PC-3 (cell line): ENCODE data around the gene DYNC1I1. TPM values are rescaled to one million over a fixed set of nuclear protein-coding genes. Genes with fewer than 3 reads are reported as not detected.
A peak's percentile ranks its signal among the peaks of the same experiment; 100 is the strongest.

ENCODE experiments used
- ATAC-seq: fragments of 200-7000 bp; cut with Tn5 transposase; 2 replicates; pipeline ENCODE4 v1.9.1; 2020; ENCODE audit warnings: mild to moderate bottlenecking, moderate library complexity
- BruUV-seq: library from RNA; stranded (reverse); fragments of 400-500 nt; replicated peaks from 2 replicates; lab custom pipeline; 2021; lab: Mats Ljungman, UMichigan
- CTCF ChIA-PET: fragments of 300-600 bp; sonication (Branson Sonifier 250); formaldehyde crosslinking; loops from one replicate; lab custom pipeline; 2022; ENCODE audit warnings: antibody characterized with exemption; lab: Charles Lee
- POLR2A ChIA-PET: fragments of 300-600 bp; sonication (Branson Sonifier 250); formaldehyde crosslinking; loops from one replicate; lab custom pipeline; 2022; ENCODE audit warnings: antibody characterized with exemption; ENCODE audit not compliant: unreplicated experiment; lab: Charles Lee
- DNase-seq: peaks from one replicate; pipeline ENCODE4 v3.0.0-alpha.2; 2015
- H2AFZ ChIP-seq: fragments of 300-600 bp; sonication (generic); 2 replicates; pipeline ENCODE4 v1.6.0; 2016; ENCODE audit warnings: antibody characterized with exemption, low read length
- H3F3A ChIP-seq: fragments of 300-600 bp; sonication (generic); one replicate; pipeline ENCODE4 v1.6.0; 2017; ENCODE audit warnings: antibody characterized with exemption, low read length, control low read depth, mild to moderate bottlenecking; ENCODE audit not compliant: unreplicated experiment
- H3K27ac ChIP-seq: fragments of 300-600 bp; sonication (generic); 2 replicates; pipeline ENCODE4 v1.5.1; 2016; ENCODE audit warnings: mild to moderate bottlenecking, low read length
- H3K27me3 ChIP-seq: fragments of 300-600 bp; sonication (generic); 2 replicates; pipeline ENCODE4 v1.6.1; 2016; ENCODE audit warnings: low read length, mixed read lengths
- H3K36me3 ChIP-seq: fragments of 300-600 bp; sonication (generic); 2 replicates; pipeline ENCODE4 v1.6.1; 2016; ENCODE audit warnings: low read depth, mixed run types, low read length, mixed read lengths
- H3K4me1 ChIP-seq: fragments of 300-600 bp; sonication (generic); 2 replicates; pipeline ENCODE4 v1.5.1; 2016; ENCODE audit warnings: low read length; ENCODE audit not compliant: insufficient read depth
- H3K4me2 ChIP-seq: fragments of 300-600 bp; sonication (generic); 2 replicates; pipeline ENCODE4 v1.6.0; 2016; ENCODE audit warnings: low read length
- H3K4me3 ChIP-seq: fragments of 300-600 bp; sonication (generic); 2 replicates; pipeline ENCODE4 v1.5.1; 2016; ENCODE audit warnings: mild to moderate bottlenecking, low read length, mixed read lengths
- H3K79me2 ChIP-seq: fragments of 300-600 bp; sonication (generic); 2 replicates; pipeline ENCODE4 v1.6.1; 2017; ENCODE audit warnings: low read length, mixed read lengths
- H3K9ac ChIP-seq: fragments of 300-600 bp; sonication (generic); 2 replicates; pipeline ENCODE4 v1.6.0; 2016; ENCODE audit warnings: mild to moderate bottlenecking, low read length
- H3K9me2 ChIP-seq: fragments of 300-600 bp; sonication (generic); replicated peaks from 2 replicates; pipeline ENCODE4 v1.6.1; 2016; ENCODE audit warnings: mixed run types, low read length, mixed read lengths
- H3K9me3 ChIP-seq: fragments of 300-600 bp; sonication (generic); 2 replicates; pipeline ENCODE4 v1.6.1; 2016; ENCODE audit warnings: low read length, mixed read lengths
- H4K20me1 ChIP-seq: fragments of 300-600 bp; sonication (generic); 2 replicates; pipeline ENCODE4 v1.6.1; 2016; ENCODE audit warnings: low read length, mixed read lengths
- CTCF ChIP-seq: fragments of 300-600 bp; sonication (generic); conservative IDR thresholded peaks from 2 replicates; pipeline ENCODE4 v1.5.1; 2017; ENCODE audit warnings: antibody characterized with exemption, low read depth, mild to moderate bottlenecking, low read length
- EZH2 ChIP-seq: fragments of 300-600 bp; sonication (generic); IDR thresholded peaks from one replicate; pipeline ENCODE4 v1.6.1; 2017; ENCODE audit warnings: antibody characterized with exemption, mild to moderate bottlenecking, low read length; ENCODE audit not compliant: unreplicated experiment
- EZH2phosphoT487 ChIP-seq: fragments of 300-600 bp; sonication (generic); IDR thresholded peaks from 2 replicates; pipeline ENCODE4 v1.6.1; 2018; ENCODE audit warnings: mild to moderate bottlenecking, antibody characterized with exemption, low read length, borderline replicate concordance
- intact Hi-C: fragments of 100-400 bp; cut with micrococcal nuclease; formaldehyde crosslinking; loops from 2 replicates; pipeline ENCODE4 v1.9.0; 2023
- total RNA-seq: library from RNA; depleted of rRNA; stranded (reverse); fragments of >200 nt; gene quantifications from 2 replicates; pipeline ENCODE4 v1.2.3, GENCODE V29; 2014

Gene DYNC1I1
- total RNA-seq, 1 experiment from 2014 or later = 2.4 TPM

GRCh38 chr7:96080027-96080426 is 307.7 kb downstream of the DYNC1I1 start:
- TF ChIP-seq EZH2 (no peak), CTCF (no peak), EZH2phosphoT487 (no peak)
- no TSS peak for BruUV-seq
- intact Hi-C loops = no loop called here
- ChIA-PET POLR2A (no interaction called here), CTCF (no interaction called here)
- Histone ChIP-seq H3K27me3 (no peaks in the 10 kb centered on the region), H3F3A (no peaks in the 10 kb centered on the region), H4K20me1 (no peaks in the 10 kb centered on the region), H3K9me2 (no peaks in the 10 kb centered on the region), H3K4me3 (no peak overlapping the region), H3K36me3 (no peaks in the 10 kb centered on the region), H3K4me2 (0 out of 2 replicates have a peak overlapping the region, but pooled peaks have one; percentile 6), H3K9ac (no peak overlapping the region), H3K4me1 (peaks cover 21% of the 10 kb centered on the region), H2AFZ (0 out of 2 replicates have a peak overlapping the region, but pooled peaks have one; percentile 7), H3K9me3 (no peaks in the 10 kb centered on the region), H3K27ac (peak overlapping the region; percentile 40), H3K79me2 (no peaks in the 10 kb centered on the region)
- ATAC-seq (peak; percentile 46), DNase-seq (peak; percentile 79)

GRCh38 chr7:96084881-96085553 is 312.7 kb downstream of the DYNC1I1 start:
- CTCF ChIA-PET = interaction anchor here (0.6 kb wide), 3 partner anchors 689 to 980 kb away, joined by 3 to 4 read pairs (median 3); no protein-coding TSS in a partner anchor
- Histone ChIP-seq H3K4me2 (peak overlapping the region; percentile 50), H3K4me1 (peaks cover 42% of the 10 kb centered on the region), H3K9ac (no peak overlapping the region), H2AFZ (no peak overlapping the region), H3K9me3 (no peaks in the 10 kb centered on the region), H3K9me2 (no peaks in the 10 kb centered on the region), H3F3A (no peaks in the 10 kb centered on the region), H3K36me3 (no peaks in the 10 kb centered on the region), H4K20me1 (no peaks in the 10 kb centered on the region), H3K27me3 (no peaks in the 10 kb centered on the region), H3K27ac (peak overlapping the region; percentile 59), H3K4me3 (no peak overlapping the region), H3K79me2 (no peaks in the 10 kb centered on the region)
- DNase-seq (peak; percentile 88), ATAC-seq (peak; percentile 72)
- POLR2A ChIA-PET = interaction anchor here (0.5 to 0.6 kb wide), 2 partner anchors 84 to 969 kb away, joined by 3 to 11 read pairs; no protein-coding TSS in a partner anchor
- TF ChIP-seq EZH2 (no peak), CTCF (no peak), EZH2phosphoT487 (no peak)
- intact Hi-C loops = loop anchor here (5.0 kb wide), 3 partner anchors 132 to 462 kb away; partner anchors contain the start of gene SLC25A13
- no TSS peak for BruUV-seq

DNA sequence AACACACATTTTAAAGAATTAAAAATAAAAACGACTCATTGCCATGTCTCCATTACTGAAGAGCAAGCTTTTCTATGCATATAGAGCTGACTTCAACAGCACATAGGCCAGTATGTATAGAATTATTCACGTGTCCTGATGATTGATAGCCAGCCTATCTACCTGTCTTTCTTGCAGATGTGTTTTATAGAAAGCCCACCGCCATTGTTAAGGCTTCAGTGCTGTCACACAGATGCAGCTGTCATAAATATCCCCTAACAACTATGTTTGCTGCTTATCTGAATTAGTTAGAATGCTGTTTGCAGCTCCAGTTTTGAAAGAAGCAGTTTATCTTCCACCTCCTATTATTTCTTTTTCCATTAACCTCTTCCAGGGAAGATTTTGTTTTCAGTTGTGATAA is 313.6 kb downstream of the DYNC1I1 start:
- H3K79me2 ChIP-seq = no peaks in the 10 kb centered on the region
- DNase-seq (no peak), ATAC-seq (no peak)
- H4K20me1 ChIP-seq = no peaks in the 10 kb centered on the region
- no TSS peak for BruUV-seq
- ChIA-PET CTCF (no interaction called here), POLR2A (no interaction called here)
- no peaks in the 10 kb centered on the region for H3K36me3 ChIP-seq
- H2AFZ ChIP-seq = no peak overlapping the region
- no peak overlapping the region; the same call in 1 of the 2 replicates for H3K27ac ChIP-seq
- H3K27me3 ChIP-seq = no peaks in the 10 kb centered on the region
- H3K9me3 ChIP-seq = no peaks in the 10 kb centered on the region
- peak overlapping the region; percentile 50; the same call in 1 of the 2 replicates for H3K4me2 ChIP-seq
- H3K4me3 ChIP-seq = no peak overlapping the region
- H3F3A ChIP-seq = no peaks in the 10 kb centered on the region
- intact Hi-C loops = loop anchor here (5.0 kb wide), 3 partner anchors 131 to 461 kb away; partner anchors contain the start of gene SLC25A13
- TF ChIP-seq EZH2phosphoT487 (no peak), CTCF (no peak), EZH2 (no peak)
- H3K4me1 ChIP-seq = peaks cover 37% of the 10 kb centered on the region
- no peak overlapping the region for H3K9ac ChIP-seq
- H3K9me2 ChIP-seq = no peaks in the 10 kb centered on the region
